ENCODE measurements around the gene AFAP1L2. TPM values are rescaled to one million over a fixed set of nuclear protein-coding genes. Genes with fewer than 3 reads are reported as not detected.

Gene AFAP1L2
- polyA plus RNA-seq, 3 donors: 0.01 to 0.43 TPM; not detected in 1

- no peaks in the 10 kb centered on the region for H3K79me2 ChIP-seq (ENCODE audit: insufficient read depth, low read length)
- H3K4me1 ChIP-seq (ENCODE audit: control insufficient read depth in 1 of 2, insufficient read depth in 2 of 2, low read length in 2 of 2): no peaks in the 10 kb centered on the region
- H3K4me3 ChIP-seq (replicated peaks in 1 of 3; ENCODE audit: low read depth in 2 of 3, low read length in 3 of 3): no peak overlapping the region
- H3K9ac ChIP-seq (ENCODE audit: insufficient read depth, low read length, poor library complexity, severe bottlenecking): no peak overlapping the region
- TF ChIP-seq CTCF (IDR thresholded peaks at IDR 0.05): no peak
- intact Hi-C loops (cut with micrococcal nuclease): no loop called here
- H3K9me3 ChIP-seq (replicated peaks in 1 of 2; ENCODE audit: control insufficient read depth in 1 of 2, insufficient read depth in 1 of 2, low read length in 2 of 2): no peaks in the 10 kb centered on the region
- H4K20me1 ChIP-seq (ENCODE audit: insufficient read depth, low read length): no peaks in the 10 kb centered on the region
- DNase-seq: no peak
- Mint-ChIP-seq H3K4me3 (no peak overlapping the region), H3K4me1 (peaks cover 6% of the 10 kb centered on the region), H3K27me3 (ENCODE audit: low read depth in 3 of 3) (peaks cover 1 to 2% (median 2%) of the 10 kb centered on the region in 3 donors), H3K27ac (no peak overlapping the region), H3K9me3 (peaks cover 0 to 1% (median 0%) of the 10 kb centered on the region in 7 donors), H3K36me3 (no peaks in the 10 kb centered on the region)
- H2AFZ ChIP-seq (ENCODE audit: insufficient read depth, low read depth, low read length, poor library complexity, severe bottlenecking): no peak overlapping the region
- H3K27me3 ChIP-seq (ENCODE audit: control insufficient read depth in 2 of 2, insufficient read depth in 2 of 2, low read length in 2 of 2): no peaks in the 10 kb centered on the region
- H3K36me3 ChIP-seq (replicated peaks in 1 of 2; ENCODE audit: control insufficient read depth in 1 of 2, insufficient read depth in 2 of 2, low read length in 2 of 2): no peaks in the 10 kb centered on the region
- no peak overlapping the region for H3K4me2 ChIP-seq (replicated peaks; ENCODE audit: extremely low read depth, low read length, poor library complexity, severe bottlenecking)
- WGBS (ENCODE audit: insufficient coverage): no CpG with 5 or more reads among the region's 4 CpGs
- no peak overlapping the region for H3K27ac ChIP-seq (ENCODE audit: low read depth in 1 of 2, low read length in 2 of 2)
These were observed 27.3 kb upstream of the AFAP1L2 start for GRCh38 chr10:114431414-114432135.

- H3K4me1 ChIP-seq (ENCODE audit: control insufficient read depth in 1 of 2, insufficient read depth in 2 of 2, low read length in 2 of 2): no peaks in the 10 kb centered on the region
- peaks cover 1 to 2% (median 2%) of the 10 kb centered on the region in 3 donors for H3K27me3 Mint-ChIP-seq (ENCODE audit: low read depth in 3 of 3)
- H3K4me3 Mint-ChIP-seq: no peak overlapping the region
These were observed 26.5 kb upstream of the AFAP1L2 start for GRCh38 chr10:114430688-114431413.

More at GRCh38 chr10:114430688-114431413, 26.5 kb upstream of the AFAP1L2 start:
- no peaks in the 10 kb centered on the region for H4K20me1 ChIP-seq (ENCODE audit: insufficient read depth, low read length)
- H3K9me3 ChIP-seq (replicated peaks in 1 of 2; ENCODE audit: control insufficient read depth in 1 of 2, insufficient read depth in 1 of 2, low read length in 2 of 2): no peaks in the 10 kb centered on the region
- no peaks in the 10 kb centered on the region for H3K36me3 ChIP-seq (replicated peaks in 1 of 2; ENCODE audit: control insufficient read depth in 1 of 2, insufficient read depth in 2 of 2, low read length in 2 of 2)
- H3K27ac ChIP-seq (ENCODE audit: low read depth in 1 of 2, low read length in 2 of 2): no peak overlapping the region
- DNase-seq: no peak
- H3K9ac ChIP-seq (ENCODE audit: insufficient read depth, low read length, poor library complexity, severe bottlenecking): no peak overlapping the region
- Mint-ChIP-seq H3K9me3 (peaks cover 0 to 1% (median 0%) of the 10 kb centered on the region in 7 donors), H3K36me3 (no peaks in the 10 kb centered on the region), H3K27ac (no peak overlapping the region), H3K4me1 (peaks cover 6% of the 10 kb centered on the region)
- intact Hi-C loops (cut with micrococcal nuclease): no loop called here
- no peaks in the 10 kb centered on the region for H3K27me3 ChIP-seq (ENCODE audit: control insufficient read depth in 2 of 2, insufficient read depth in 2 of 2, low read length in 2 of 2)
- 100% methylated on average over 3 of the region's 12 CpGs for WGBS (ENCODE audit: insufficient coverage)
- TF ChIP-seq CTCF (IDR thresholded peaks at IDR 0.05): no peak
- no peak overlapping the region for H2AFZ ChIP-seq (ENCODE audit: insufficient read depth, low read depth, low read length, poor library complexity, severe bottlenecking)
- H3K79me2 ChIP-seq (ENCODE audit: insufficient read depth, low read length): no peaks in the 10 kb centered on the region
- no peak overlapping the region for H3K4me2 ChIP-seq (replicated peaks; ENCODE audit: extremely low read depth, low read length, poor library complexity, severe bottlenecking)
- H3K4me3 ChIP-seq (replicated peaks in 1 of 3; ENCODE audit: low read depth in 2 of 3, low read length in 3 of 3): no peak overlapping the region
